Amniotic stem cell (primary cell): Measurements from ENCODE around the gene METTL3.

Experiments
- DNase-seq: peaks from one replicate; lab custom pipeline; 2025; lab: John Stamatoyannopoulos, UW

METTL3 gene

GRCh38 chr14:21526672-21527317 is 15.7 kb upstream of the METTL3 start:
- no peak for DNase-seq

- DNase-seq: no peak
Observed at GRCh38 chr14:21525962-21526671, 15.0 kb upstream of the METTL3 start, which contains the start of gene SALL2. Gene SALL2, minus strand, starts transcription at chr14:21526346. Its CDS starts 219 bp downstream, at chr14:21526127.

- no peak for DNase-seq
Observed at GRCh38 chr14:21525571-21525961, 14.4 kb upstream of the METTL3 start.

- DNase-seq: no peak
Observed at GRCh38 chr14:21524575-21525490, 13.7 kb upstream of the METTL3 start.

GRCh38 chr14:21523203-21523602 is 12.1 kb upstream of the METTL3 start:
- no peak for DNase-seq

DNA sequence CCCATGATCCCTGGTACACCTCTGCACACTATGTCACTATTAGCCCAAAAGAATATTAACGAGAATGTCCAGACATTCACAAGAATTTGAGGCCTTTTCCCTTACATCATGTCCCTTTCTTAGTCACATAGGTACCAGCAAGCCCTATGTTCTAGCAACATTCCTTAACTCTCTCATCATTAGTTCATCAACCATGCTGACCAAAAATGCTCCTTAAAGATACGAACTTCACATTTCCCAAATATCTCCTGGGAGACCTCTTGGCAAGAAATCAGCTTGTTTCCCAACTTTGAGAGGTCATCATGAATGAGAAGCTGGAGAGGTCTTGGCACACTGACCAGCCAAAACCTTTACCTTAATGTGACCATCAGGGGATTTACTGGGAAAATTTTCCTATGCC is 10.4 kb upstream of the METTL3 start:
- DNase-seq: no peak

DNA sequence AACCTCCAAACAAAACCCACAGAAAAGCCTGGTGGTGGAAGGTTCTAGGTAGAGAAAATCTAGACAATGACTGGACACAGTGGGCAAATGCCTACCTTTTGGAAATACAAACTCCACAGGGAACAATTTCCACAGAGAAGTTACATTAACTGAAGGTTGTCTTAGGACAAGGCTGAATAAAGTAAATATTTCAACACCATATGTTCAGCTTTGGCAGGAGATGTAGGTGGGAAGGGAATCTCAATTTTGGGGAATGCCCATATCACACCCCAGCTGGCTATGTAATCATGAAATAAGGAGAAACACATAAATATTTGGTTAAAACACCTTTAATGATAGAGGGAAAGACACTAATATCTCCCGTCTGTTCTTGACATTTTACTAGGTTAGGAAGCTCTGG is 9.6 kb upstream of the METTL3 start:
- DNase-seq: no peak

- DNase-seq: no peak
Observed at GRCh38 chr14:21518725-21519124, 7.6 kb upstream of the METTL3 start.

DNA sequence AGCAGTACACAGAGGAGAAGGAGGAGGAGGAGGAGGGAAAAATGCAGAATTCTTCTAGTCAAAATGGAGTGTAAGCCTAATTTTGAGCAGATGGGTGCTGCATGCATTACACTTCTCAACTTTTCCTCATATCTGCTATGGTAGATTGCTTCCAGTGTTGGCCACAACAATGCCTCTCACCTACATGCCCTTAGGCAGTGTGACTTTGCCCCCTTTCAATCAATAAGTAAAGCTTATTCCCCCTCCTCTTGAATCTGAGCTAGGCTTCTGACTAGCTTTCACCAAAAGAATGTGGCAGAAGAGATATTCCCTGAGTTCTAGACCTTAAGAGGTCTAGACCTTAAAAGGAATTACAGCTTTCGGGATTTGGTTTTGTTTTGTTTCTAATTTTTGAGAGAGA is 3.2 kb upstream of the METTL3 start:
- DNase-seq: no peak

GRCh38 chr14:21509432-21510143 is 1.6 kb downstream of the METTL3 start:
- DNase-seq: no peak

GRCh38 chr14:21506557-21506956 is 4.6 kb downstream of the METTL3 start:
- no peak for DNase-seq

DNA sequence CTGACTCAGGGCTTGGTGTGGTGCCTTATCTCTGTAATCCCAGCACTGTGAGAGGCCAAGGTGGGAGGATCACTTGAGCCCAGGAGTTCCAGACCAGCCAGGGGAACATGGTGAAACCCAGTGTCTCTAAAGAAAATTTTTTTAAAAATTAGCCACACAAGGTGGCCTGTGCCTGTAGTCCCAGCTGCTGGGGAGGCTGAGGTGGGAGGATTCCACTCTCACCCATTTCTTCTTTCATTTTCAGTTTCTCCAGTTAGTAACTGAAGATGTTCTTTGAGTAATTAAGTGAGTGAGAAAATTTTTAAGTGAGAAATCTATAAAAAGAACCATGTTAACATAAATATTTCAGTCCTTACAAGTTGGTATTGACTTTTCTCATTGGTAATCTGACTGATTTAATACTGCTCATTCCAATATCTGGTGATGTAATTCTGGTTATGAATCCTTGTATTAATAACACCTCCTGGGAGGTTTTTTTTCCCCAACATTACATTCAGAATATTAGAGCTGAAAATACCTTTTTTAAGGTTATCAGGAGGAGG is 6.1 kb downstream of the METTL3 start:
- no peak for DNase-seq

DNA sequence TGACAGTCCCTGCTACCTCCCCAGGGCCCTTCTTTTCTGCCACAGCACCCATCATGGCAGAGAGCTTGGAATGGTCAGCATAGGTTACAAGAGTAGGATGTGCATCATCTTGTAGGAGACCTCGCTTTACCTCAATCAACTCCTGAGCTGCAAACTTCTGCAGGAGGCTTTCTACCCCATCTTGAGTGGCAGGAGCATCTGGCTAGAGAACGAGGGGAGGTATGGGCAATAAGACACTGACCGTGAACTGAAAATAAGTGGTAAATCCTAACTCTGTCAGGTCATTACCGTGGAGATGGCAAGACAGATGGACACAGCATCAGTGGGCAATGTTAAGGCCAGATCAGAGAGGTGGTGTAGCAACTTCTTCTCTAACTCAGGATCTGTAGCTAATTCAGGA is 7.8 kb downstream of the METTL3 start:
- no peak for DNase-seq

GRCh38 chr14:21501568-21501967 is 9.6 kb downstream of the METTL3 start:
- DNase-seq: no peak

GRCh38 chr14:21498540-21499526 is 12.3 kb downstream of the METTL3 start:
- DNase-seq: peak; percentile 32

DNA sequence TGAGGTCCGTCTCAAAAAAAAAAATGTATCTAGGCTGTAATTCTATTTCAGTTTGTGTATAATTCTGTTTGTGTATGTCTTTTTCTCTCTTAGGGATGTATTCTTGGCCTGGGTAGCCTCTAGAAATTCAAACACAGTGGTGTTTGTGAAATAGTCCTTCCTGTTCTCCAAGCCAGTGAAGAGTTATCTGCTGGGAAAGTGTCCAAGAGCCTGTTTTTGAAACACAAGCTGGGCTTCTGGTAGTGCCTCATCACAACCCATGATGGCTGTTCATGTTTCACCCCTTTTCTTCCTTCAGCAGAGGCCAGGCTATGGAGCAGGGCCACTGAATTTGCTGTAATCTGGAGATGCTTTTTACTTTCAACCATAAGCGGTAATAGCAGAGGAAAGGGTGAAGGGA is 14.7 kb downstream of the METTL3 start:
- no peak for DNase-seq

GRCh38 chr14:21494902-21495762 is 16.0 kb downstream of the METTL3 start:
- no peak for DNase-seq

DNA sequence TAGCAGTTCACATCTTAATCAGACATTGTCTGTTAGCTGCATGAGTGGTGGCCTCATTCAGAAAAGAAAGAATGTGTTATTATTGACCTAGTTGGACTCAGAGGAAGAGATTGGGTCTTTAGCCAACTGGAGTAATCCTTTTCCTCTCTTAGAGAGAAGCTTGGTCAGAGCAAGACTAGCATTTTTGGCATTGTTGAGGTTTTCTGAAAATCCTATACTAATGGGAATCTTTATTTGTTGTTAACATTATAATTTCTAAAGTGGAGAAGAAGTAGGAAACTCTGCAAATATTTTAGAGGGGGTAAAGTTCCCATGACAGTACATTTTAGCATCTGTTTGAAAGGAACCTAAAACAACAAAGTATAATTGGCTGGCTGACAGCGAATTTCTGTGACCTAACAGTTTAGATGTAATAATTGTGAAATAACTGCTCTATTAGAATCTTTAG is 24.5 kb downstream of the METTL3 start:
- peak; percentile 11 for DNase-seq

DNA sequence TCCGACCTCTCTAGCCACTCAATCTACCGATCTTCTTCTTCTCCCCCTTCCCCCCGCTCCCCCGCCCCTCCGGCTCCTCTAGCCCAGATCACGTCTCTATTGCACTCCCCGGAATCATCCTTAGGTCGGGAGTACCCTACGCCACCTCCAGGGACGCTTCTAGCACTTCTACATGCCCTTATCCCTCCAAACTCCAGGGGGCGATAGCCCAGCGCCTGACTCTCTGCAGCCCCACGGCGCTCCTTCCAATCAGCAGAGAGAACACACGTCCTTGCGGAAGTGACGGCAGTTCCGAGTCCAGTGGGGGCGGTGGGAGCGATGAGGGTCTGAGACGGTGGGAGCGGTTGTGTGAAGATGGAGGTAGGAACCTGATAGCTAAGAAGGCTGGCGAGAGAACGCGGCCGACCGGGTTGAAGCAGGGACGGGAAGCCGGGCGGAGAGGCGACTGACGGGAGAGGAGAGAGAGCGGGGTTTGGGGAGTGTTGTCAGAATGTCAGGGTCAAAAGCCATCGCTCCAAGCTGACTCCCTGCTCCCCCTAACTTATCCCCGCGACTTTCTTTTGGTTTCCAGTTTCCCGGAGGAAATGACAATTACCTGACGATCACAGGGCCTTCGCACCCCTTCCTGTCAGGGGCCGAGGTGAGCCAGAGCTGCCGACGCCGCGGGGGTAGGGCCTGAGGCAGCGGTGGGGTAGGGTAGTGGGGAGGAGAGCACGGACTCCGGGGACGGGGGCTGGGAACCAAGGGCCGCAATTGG is 34.0 kb downstream of the METTL3 start, which contains the start of the genes RAB2B and TOX4:
RAB2B (minus strand) TSS at position 35 of the 757 bp plus-strand sequence. CDS start 87 bp downstream, outside the sequence.
TOX4 (plus strand) TSS at position 271 of the 757 bp plus-strand sequence; CDS start at position 355, 84 bp downstream.
- peak; percentile 98 for DNase-seq
